ENCODE results near the gene ATP10A. TPM values are rescaled to one million over a fixed set of nuclear protein-coding genes. Genes with fewer than 3 reads are reported as not detected.

Gene ATP10A
- total and polyA plus RNA-seq, 2 of the 8 experiments (the other 6 are each of a cell fraction or from before 2014, with no cell fraction given): 2.0 to 2.8 TPM

DNA sequence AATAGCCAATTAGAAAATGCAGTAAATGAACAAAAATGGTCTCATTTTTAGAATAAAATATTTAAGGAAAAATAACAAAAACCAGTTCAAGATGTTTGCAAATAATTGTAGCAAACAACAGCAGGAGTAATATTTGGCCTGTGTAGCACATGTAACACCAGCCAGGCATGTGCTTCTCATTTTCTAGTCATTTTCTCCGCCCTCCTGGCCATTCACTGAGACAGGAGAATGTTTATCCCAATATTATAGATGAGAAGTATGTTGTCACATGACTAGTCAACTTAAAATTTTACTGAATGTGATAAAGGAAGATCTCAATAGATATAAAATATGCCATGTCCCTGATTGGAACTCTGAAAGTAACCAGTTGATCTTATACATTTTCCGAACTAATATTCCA lies 7.8 kb upstream of the ATP10A start:
- no peak overlapping the region for H3K23ac ChIP-seq (ENCODE audit: insufficient read length)
- H2BK15ac ChIP-seq (ENCODE audit: low read length): no peak overlapping the region
- H2BK20ac ChIP-seq (ENCODE audit: low read length): no peak overlapping the region
- no peaks in the 10 kb centered on the region for H4K20me1 ChIP-seq (replicated peaks in 1 of 2; ENCODE audit: control insufficient read depth in 1 of 2, insufficient read depth in 2 of 2, low read length in 2 of 2)
- no peak overlapping the region for H3K56ac ChIP-seq (replicated peaks; ENCODE audit: insufficient read length, low read depth, low read length)
- DNase-seq (ENCODE audit: low read depth in 1 of 2, low spot score in 2 of 2) (no peak), FAIRE-seq (no peak)
- H3K79me2 ChIP-seq (ENCODE audit: control insufficient read depth in 1 of 2, insufficient read depth in 2 of 2, low read length in 2 of 2): no peaks in the 10 kb centered on the region
- H3K4me3 ChIP-seq (ENCODE audit: extremely low read depth in 1 of 4, insufficient read depth in 2 of 4, low read depth in 3 of 4, low read length in 4 of 4): no peak overlapping the region
- H2BK12ac ChIP-seq (ENCODE audit: low read depth, low read length): no peak overlapping the region
- H3K9me3 ChIP-seq (ENCODE audit: insufficient read depth in 2 of 2, low read depth in 1 of 2, low read length in 1 of 2): no peaks in the 10 kb centered on the region
- H3K27ac ChIP-seq (ENCODE audit: low read depth, low read length): no peak overlapping the region
- H4K91ac ChIP-seq (replicated peaks; ENCODE audit: insufficient read length, low read length): no peak overlapping the region
- H3K14ac ChIP-seq (ENCODE audit: insufficient read length): no peak overlapping the region
- H4K8ac ChIP-seq (ENCODE audit: extremely low read depth, insufficient read depth, low read length): no peak overlapping the region
- no peaks in the 10 kb centered on the region for H3K4me1 ChIP-seq (replicated peaks in 1 of 4; ENCODE audit: control insufficient read depth in 3 of 4, insufficient read depth in 4 of 4, low read length in 3 of 4)
- no peaks in the 10 kb centered on the region for H3K36me3 ChIP-seq (ENCODE audit: control insufficient read depth in 2 of 4, insufficient read depth in 4 of 4, low read length in 3 of 4)
- POLR2A ChIA-PET (ENCODE audit: partially characterized antibody): no interaction called here
- no peak overlapping the region for H3K4ac ChIP-seq (replicated peaks; ENCODE audit: insufficient read length, low read depth, low read length)
- no peaks in the 10 kb centered on the region for H3K79me1 ChIP-seq (ENCODE audit: low read depth, low read length)
- CTCF ChIA-PET (ENCODE audit: partially characterized antibody): no interaction called here
- no peak overlapping the region for H3K4me2 ChIP-seq (ENCODE audit: insufficient read depth in 1 of 2, low read depth in 2 of 2, low read length in 2 of 2)
- no peak overlapping the region for H3K9ac ChIP-seq (replicated peaks in 1 of 4; ENCODE audit: extremely low read depth in 1 of 4, low read depth in 3 of 4, low read length in 3 of 4)
- H3K27me3 ChIP-seq (replicated peaks in 1 of 4; ENCODE audit: control insufficient read depth in 3 of 4, extremely low read depth in 1 of 4, insufficient read depth in 3 of 4, low read length in 3 of 4): no peaks in the 10 kb centered on the region
- no peak overlapping the region for H3K18ac ChIP-seq (ENCODE audit: extremely low read depth, low read length)
- H4K5ac ChIP-seq (ENCODE audit: insufficient read length, low read depth, low read length): no peak overlapping the region
- H3K23me2 ChIP-seq (ENCODE audit: low read depth, low read length): peaks cover 2% of the 10 kb centered on the region; the same call in 1 of the 2 replicates
- H2AK5ac ChIP-seq (ENCODE audit: low read depth, low read length): no peak overlapping the region
- TF ChIP-seq, protein P1, sequence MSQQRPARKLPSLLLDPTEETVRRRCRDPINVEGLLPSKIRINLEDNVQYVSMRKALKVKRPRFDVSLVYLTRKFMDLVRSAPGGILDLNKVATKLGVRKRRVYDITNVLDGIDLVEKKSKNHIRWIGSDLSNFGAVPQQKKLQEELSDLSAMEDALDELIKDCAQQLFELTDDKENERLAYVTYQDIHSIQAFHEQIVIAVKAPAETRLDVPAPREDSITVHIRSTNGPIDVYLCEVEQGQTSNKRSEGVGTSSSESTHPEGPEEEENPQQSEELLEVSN (IDR thresholded peaks at IDR 0.05): no peak
- no peak for TF ChIP-seq BACH1 (IDR thresholded peaks at IDR 0.05; ENCODE audit: low read length)
- WGBS, 2 experiments (ENCODE audit: extremely low coverage in 1 of 2, insufficient coverage in 1 of 2, insufficient read length in 1 of 2, insufficient replicate concordance in 2 of 2, low coverage in 1 of 2, low lambda C conversion rate in 2 of 2, missing lambda C conversion rate in 1 of 2): 71% methylated on average over 2 of the region's 2 CpGs; no CpG with 5 or more reads in 1 of the 2 experiments
- H2AFZ ChIP-seq (ENCODE audit: low read length): no peak overlapping the region
- no peak overlapping the region for H2BK5ac ChIP-seq (ENCODE audit: low read depth, low read length)
- H2BK120ac ChIP-seq (replicated peaks; ENCODE audit: low read depth, low read length): no peak overlapping the region

All from H1 (cell line).